IPS-15b (cell line): ENCODE measurements around the gene TMEM174.

Source experiments
- H3K27me3 ChIP-seq: one replicate; pipeline ENCODE4 v1.6.1; 2013; ENCODE audit warnings: low read length; ENCODE audit not compliant: control insufficient read depth, insufficient read depth
- H3K36me3 ChIP-seq: one replicate; pipeline ENCODE4 v1.6.1; 2013; ENCODE audit warnings: low read length; ENCODE audit not compliant: control insufficient read depth, insufficient read depth
- H3K4me1 ChIP-seq: one replicate; pipeline ENCODE4 v1.6.1; 2013; ENCODE audit warnings: mild to moderate bottlenecking, low read length; ENCODE audit not compliant: control insufficient read depth, insufficient read depth
- H3K4me3 ChIP-seq: one replicate; pipeline ENCODE4 v1.5.1; 2013; ENCODE audit warnings: low read depth, low read length
- H3K9ac ChIP-seq: one replicate; pipeline ENCODE4 v1.6.1; 2013; ENCODE audit warnings: low read depth, mild to moderate bottlenecking, low read length
- H3K9me3 ChIP-seq: one replicate; pipeline ENCODE4 v1.6.1; 2013; ENCODE audit warnings: mild to moderate bottlenecking, low read length; ENCODE audit not compliant: control insufficient read depth, insufficient read depth

TMEM174 gene

DNA sequence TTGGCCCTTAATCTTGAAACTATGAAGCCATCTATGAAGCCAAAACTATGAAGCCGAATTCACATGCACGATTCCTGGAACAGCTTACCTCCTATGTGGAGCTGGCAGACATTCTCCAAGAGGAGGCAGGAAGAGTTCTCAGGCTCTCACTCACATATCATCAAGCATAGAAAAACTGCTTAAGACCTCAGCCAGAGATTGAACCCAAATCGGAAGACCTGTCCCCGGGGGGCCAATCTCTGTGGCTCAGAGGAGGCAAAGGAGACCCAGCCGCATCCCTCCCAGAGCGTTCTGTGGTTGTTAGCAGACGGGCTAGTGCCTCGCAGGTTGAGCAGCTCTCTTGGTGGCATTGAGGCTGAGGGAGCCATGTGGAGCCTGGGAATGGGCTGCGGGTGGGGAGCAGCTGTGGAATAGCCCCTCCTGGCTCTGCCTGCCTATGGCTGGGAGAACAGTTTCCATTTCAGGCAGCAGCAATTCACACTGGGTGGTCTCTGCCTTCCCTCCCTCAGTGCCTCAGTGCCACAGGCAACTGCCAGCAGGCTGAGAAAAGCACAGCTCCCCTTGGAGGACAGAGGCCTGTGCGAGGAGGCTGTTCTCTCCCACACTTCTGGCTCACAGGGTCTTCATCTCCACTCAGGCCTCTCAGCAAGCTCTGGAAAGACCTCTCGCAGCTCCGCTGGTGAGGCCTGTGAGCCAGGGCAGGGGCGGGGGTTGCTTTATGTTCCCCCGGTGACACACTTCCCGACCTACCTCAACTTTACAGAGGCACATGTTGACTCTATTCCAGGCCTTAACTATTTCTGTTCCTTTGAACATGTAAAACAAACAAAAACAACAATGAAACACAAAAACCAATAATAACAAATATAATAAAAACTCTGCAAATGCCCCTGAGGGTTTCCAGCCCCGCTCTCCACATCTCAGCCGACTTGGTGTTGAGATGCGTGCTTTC is 17.4 kb upstream of the TMEM174 start:
- H3K9me3 ChIP-seq, result no peaks in the 10 kb centered on the region
- H3K27me3 ChIP-seq, result no peaks in the 10 kb centered on the region

DNA sequence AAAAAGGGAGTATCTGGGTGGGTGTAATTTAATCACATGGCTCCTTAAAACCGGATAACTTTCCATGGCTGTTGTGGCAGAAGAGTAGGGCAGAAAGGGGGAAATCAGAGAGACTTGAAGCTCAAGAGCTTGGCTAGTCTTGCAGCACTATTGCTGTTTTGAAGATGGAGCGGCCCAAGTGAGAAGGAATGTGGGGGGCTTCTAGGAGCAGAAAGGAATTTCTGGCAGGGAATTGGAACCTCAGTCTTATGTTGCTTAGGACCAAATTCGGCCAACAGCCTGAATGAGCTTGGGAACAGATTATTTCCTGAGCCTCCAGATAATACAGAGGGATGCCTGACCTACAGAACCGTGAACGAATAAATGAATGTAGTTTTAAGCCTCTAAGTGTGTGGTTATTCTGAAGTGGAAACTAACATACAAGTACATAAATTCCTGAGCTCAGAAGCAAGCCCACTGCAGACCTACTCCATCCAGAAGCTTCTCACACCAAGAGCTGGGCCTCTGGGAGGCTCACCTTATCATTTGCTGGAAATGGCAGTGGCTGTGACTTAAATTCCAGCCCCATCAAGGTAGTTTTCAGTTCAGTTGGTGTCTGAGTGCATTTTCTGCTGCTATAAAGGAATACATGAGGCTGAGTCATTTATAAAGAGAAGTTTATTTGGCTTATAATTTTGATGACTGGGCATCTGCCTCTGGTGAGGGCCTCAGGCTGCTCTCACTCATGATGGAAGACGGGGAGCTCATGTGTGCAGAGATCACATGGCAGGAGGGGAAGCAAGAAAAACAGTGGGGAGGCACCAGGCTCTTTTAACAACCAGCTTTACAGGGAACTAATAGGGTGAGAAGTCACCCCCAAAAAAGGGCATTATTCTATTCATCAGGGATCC is 15.3 kb upstream of the TMEM174 start:
- Histone ChIP-seq H3K4me3 (no peak overlapping the region), H3K9me3 (no peaks in the 10 kb centered on the region), H3K27me3 (no peaks in the 10 kb centered on the region), H3K36me3 (no peaks in the 10 kb centered on the region), H3K9ac (no peak overlapping the region), H3K4me1 (no peaks in the 10 kb centered on the region)

More for the DNA sequence above, 17.4 kb upstream of the TMEM174 start:
- no peak overlapping the region for H3K4me3 ChIP-seq
- no peaks in the 10 kb centered on the region for H3K36me3 ChIP-seq
- no peak overlapping the region for H3K9ac ChIP-seq
- H3K4me1 ChIP-seq, result no peaks in the 10 kb centered on the region

DNA sequence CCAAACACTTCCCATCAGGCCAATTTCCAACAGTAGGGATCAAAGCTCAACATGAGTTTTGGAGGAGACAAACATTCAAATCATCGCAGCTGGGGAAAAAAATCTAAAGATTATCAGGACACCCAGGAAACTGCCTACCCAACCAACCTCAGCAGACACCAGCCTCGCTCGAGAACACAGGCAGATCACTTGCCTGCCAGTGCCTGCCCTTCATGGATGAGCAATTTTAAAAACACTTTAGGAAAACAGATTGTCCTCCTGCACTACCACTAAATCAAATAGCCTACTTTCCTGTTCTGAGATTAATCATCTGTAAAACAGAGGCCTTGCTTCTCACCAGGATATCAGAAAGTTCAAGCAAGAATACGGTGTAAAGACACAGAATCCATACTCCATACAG is 14.7 kb upstream of the TMEM174 start:
- Histone ChIP-seq H3K4me1 (no peaks in the 10 kb centered on the region), H3K27me3 (no peaks in the 10 kb centered on the region), H3K4me3 (no peak overlapping the region)

DNA sequence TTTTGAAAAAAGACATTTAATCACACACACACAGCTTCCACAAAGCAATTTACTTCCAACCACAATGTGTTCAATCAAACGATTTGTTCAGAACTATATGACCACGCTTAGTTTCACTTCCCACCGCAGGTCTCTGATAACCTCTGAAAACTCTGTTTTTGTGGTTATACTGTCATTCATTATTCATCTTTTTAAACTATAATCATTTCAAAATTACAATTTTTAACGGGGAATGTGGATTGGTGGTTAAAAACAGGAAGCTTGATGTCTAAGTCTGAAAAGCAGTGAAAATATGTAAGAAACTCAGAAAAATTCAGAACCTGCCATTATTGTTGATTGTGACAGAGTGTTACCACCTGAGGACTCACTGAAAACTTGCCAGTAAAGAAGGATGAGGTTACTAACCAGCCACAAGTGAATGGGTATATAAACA is 12.7 kb upstream of the TMEM174 start:
- Histone ChIP-seq H3K4me1 (no peaks in the 10 kb centered on the region), H3K36me3 (no peaks in the 10 kb centered on the region), H3K27me3 (no peaks in the 10 kb centered on the region), H3K4me3 (no peak overlapping the region), H3K9me3 (no peaks in the 10 kb centered on the region), H3K9ac (no peak overlapping the region)

More for the DNA sequence above, 14.7 kb upstream of the TMEM174 start:
- Histone ChIP-seq H3K36me3 (no peaks in the 10 kb centered on the region), H3K9me3 (no peaks in the 10 kb centered on the region), H3K9ac (no peak overlapping the region)

DNA sequence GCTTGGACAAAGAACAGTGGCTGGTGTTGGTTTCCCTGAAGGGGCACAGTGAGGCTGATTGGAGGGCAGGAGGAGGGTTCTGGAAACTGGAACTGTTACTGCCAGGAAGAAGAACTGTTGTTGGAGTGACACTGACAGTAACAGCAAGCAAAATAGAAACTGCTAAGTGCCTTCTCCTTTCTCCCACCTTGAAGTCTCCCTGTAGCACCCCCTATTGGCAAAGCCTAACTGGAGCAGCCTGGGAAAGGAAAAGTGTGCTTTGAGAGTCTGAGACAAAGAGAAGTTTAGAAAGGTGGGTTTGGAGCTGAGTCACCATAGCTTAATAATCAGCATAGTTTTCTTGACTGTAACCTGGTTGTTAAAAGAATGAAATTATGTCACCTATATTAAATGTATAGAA is 2.5 kb upstream of the TMEM174 start:
- H3K9ac ChIP-seq, result no peak overlapping the region
- H3K4me3 ChIP-seq, result no peak overlapping the region

DNA sequence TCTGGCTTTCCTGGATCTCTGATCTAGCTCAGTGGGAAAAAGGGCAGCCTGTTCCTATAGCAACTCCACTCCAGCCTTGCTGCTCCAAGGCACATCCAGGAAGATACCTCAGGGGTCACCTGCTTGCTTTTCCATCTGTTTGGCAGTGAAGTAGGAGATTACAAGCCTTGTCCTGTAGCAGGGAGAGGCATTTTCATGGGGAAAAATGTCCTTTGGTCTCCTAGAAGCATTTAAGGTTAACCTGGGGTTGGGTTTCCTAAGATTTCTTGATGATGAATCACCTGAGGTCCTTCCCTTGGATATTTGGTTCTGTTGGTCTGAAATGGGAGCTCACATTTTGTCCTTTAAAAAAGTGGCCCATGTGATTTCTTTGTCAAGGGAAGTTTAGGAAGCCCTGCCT is 1.5 kb upstream of the TMEM174 start:
- Histone ChIP-seq H3K4me3 (no peak overlapping the region), H3K9ac (no peak overlapping the region), H3K4me1 (no peaks in the 10 kb centered on the region), H3K36me3 (no peaks in the 10 kb centered on the region), H3K27me3 (no peaks in the 10 kb centered on the region), H3K9me3 (no peaks in the 10 kb centered on the region)

More for the DNA sequence above, 2.5 kb upstream of the TMEM174 start:
- no peaks in the 10 kb centered on the region for H3K9me3 ChIP-seq
- H3K36me3 ChIP-seq, result no peaks in the 10 kb centered on the region
- no peaks in the 10 kb centered on the region for H3K4me1 ChIP-seq
- no peaks in the 10 kb centered on the region for H3K27me3 ChIP-seq

DNA sequence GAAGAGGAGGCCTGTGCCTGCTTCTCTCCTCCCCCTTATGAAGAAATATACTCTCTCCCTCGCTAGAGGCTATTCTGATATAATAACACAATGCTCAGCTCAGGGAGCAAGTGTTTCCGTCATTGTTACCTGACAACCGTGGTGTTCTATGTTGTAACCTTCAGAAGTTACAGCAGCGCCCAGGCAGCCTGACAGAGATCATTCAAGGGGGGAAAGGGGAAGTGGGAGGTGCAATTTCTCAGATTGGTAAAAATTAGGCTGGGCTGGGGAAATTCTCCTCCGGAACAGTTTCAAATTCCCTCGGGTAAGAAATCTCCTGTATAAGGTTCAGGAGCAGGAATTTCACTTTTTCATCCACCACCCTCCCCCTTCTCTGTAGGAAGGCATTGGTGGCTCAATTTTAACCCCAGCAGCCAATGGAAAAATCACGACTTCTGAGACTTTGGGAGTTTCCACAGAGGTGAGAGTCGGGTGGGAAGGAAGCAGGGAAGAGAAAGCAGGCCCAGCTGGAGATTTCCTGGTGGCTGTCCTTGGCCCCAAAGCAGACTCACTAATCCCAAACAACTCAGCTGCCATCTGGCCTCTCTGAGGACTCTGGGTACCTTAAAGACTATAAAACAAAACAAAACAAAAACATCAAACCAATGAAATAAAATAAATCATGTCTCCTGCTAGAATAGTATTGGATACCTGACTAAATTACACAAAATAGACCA is 1.3 kb downstream of the TMEM174 start:
- H3K4me3 ChIP-seq, result no peak overlapping the region
- no peaks in the 10 kb centered on the region for H3K27me3 ChIP-seq
- no peaks in the 10 kb centered on the region for H3K36me3 ChIP-seq
- no peak overlapping the region for H3K9ac ChIP-seq
- no peaks in the 10 kb centered on the region for H3K4me1 ChIP-seq
- no peaks in the 10 kb centered on the region for H3K9me3 ChIP-seq

DNA sequence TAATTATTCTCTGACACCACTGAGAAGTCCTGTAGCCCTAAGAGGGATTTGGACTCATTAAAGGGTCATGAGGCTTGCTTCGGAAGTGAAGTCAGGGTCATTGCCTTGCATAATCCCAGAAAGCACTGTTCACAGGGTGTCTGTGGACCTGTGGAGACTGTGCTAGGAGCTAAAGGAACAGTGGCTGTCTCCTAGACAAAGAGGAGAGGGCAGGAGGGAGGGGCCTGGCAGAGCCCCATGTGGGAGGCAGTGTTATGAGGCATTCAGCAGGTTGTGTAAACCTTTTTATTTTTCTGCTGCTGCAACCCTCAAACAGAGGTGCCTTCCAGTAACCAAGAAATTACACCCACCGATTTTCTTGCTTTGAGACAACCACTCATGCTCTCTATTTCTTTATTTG is 3.3 kb downstream of the TMEM174 start:
- Histone ChIP-seq H3K27me3 (no peaks in the 10 kb centered on the region), H3K9ac (no peak overlapping the region), H3K4me3 (no peak overlapping the region), H3K4me1 (no peaks in the 10 kb centered on the region), H3K9me3 (no peaks in the 10 kb centered on the region), H3K36me3 (no peaks in the 10 kb centered on the region)

DNA sequence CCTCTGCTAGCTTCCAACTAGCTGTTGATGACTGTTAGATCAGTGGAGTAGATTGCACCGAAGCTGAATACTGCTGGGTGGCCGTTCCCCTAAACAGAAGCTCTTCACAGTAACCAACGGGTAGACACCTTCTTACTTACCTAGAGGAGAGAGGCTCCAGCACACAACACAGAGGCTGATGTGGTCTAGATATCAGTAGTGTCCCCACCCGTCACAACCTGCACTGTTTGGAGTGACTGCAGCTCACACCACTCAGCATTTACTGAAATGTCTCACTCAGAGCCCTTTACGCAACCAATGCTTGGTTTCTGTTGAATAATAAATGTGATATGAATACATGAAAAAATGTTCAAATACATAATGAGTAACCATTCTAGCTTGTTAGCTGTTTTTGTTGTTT is 5.3 kb downstream of the TMEM174 start:
- Histone ChIP-seq H3K9me3 (no peaks in the 10 kb centered on the region), H3K4me3 (no peak overlapping the region), H3K9ac (no peak overlapping the region), H3K4me1 (no peaks in the 10 kb centered on the region), H3K36me3 (no peaks in the 10 kb centered on the region), H3K27me3 (no peaks in the 10 kb centered on the region)

DNA sequence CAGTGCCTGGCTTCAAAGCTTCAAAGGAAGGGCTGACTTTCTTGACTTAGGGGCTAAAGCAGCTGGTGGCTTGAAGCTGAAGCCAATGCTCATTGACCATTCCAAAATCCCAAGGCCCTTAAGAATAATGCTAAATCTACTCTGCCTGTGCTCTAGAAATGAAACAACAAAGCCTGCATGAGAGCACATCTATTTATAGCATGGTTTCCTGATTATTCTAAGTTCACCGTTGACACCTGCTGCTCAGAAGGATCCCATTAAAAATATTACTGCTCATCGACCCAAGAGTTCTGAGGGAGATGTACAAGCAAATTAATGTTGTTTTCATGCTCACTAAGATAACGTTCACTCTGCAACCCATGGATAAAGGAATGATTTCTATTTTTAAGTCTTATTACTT is 6.7 kb downstream of the TMEM174 start:
- no peak overlapping the region for H3K4me3 ChIP-seq
- no peaks in the 10 kb centered on the region for H3K27me3 ChIP-seq

DNA sequence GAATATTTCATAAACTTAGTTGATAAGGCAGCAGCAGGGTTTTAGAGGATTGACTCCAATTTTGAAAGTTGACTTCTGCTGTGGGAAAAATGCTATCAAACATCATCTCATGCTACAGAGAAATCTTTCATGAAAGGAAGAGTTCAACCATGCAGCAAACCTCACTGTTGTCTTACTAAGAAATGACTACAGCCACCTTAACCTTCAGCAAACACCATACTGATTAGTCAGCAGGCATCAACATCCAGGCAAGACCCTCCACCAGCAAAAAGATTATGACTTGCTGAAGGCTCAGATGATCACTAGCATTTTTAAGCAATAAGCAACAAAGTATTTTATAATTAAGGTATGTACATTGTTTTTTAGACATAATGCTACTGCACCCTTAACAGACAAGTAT is 7.6 kb downstream of the TMEM174 start:
- Histone ChIP-seq H3K9me3 (no peaks in the 10 kb centered on the region), H3K9ac (no peak overlapping the region), H3K27me3 (no peaks in the 10 kb centered on the region), H3K4me1 (no peaks in the 10 kb centered on the region), H3K4me3 (no peak overlapping the region), H3K36me3 (no peaks in the 10 kb centered on the region)

More for the DNA sequence above, 6.7 kb downstream of the TMEM174 start:
- Histone ChIP-seq H3K4me1 (no peaks in the 10 kb centered on the region), H3K9me3 (no peaks in the 10 kb centered on the region), H3K9ac (no peak overlapping the region), H3K36me3 (no peaks in the 10 kb centered on the region)
